MM.1S (cell line): Measurements from ENCODE around the gene CPD.
"Not testable (repeated sequence)": the region's sequence is repeated elsewhere in the genome, so short reads cannot be mapped to it uniquely, and the experiment has no call there.

ENCODE experiments used
- DNase-seq: peaks from one replicate; pipeline ENCODE4 v3.0.0-alpha.2; 2015
- H2AFZ ChIP-seq: fragments of 300-600 bp; sonication (generic); 2 replicates; pipeline ENCODE4 v1.6.0; 2016; ENCODE audit warnings: antibody characterized with exemption, low read length
- H3F3A ChIP-seq: fragments of 300-600 bp; sonication (generic); 2 replicates; pipeline ENCODE4 v1.6.1; 2016; ENCODE audit warnings: mild to moderate bottlenecking, antibody characterized with exemption, low read length, moderate library complexity, mixed read lengths; ENCODE audit not compliant: insufficient read depth
- H3K27ac ChIP-seq: fragments of 300-600 bp; sonication (generic); 2 replicates; pipeline ENCODE4 v1.5.1; 2016; ENCODE audit warnings: mild to moderate bottlenecking, low read length
- H3K27me3 ChIP-seq: fragments of 300-600 bp; sonication (generic); replicated peaks from 2 replicates; pipeline ENCODE4 v1.6.0; 2016; ENCODE audit warnings: low read length; ENCODE audit not compliant: insufficient read depth
- H3K36me3 ChIP-seq: fragments of 300-600 bp; sonication (generic); replicated peaks from 2 replicates; pipeline ENCODE4 v1.6.1; 2016; ENCODE audit warnings: mild to moderate bottlenecking, low read length, mixed read lengths; ENCODE audit not compliant: insufficient read depth
- H3K4me1 ChIP-seq: fragments of 300-600 bp; sonication (generic); 2 replicates; pipeline ENCODE4 v1.6.1; 2016; ENCODE audit warnings: low read length, mixed read lengths
- H3K4me2 ChIP-seq: fragments of 300-600 bp; sonication (generic); 2 replicates; pipeline ENCODE4 v1.6.0; 2016; ENCODE audit warnings: low read depth, low read length
- H3K4me3 ChIP-seq: fragments of 300-600 bp; sonication (generic); 2 replicates; pipeline ENCODE4 v1.5.1; 2016; ENCODE audit warnings: low read length, mixed read lengths
- H3K79me2 ChIP-seq: fragments of 300-600 bp; sonication (generic); 2 replicates; pipeline ENCODE4 v1.6.1; 2016; ENCODE audit warnings: mixed run types, low read length, mixed read lengths
- H3K9ac ChIP-seq: fragments of 300-600 bp; sonication (generic); 2 replicates; pipeline ENCODE4 v1.6.1; 2016; ENCODE audit warnings: low read length, mixed read lengths
- H3K9me2 ChIP-seq: fragments of 300-600 bp; sonication (generic); replicated peaks from 2 replicates; pipeline ENCODE4 v1.6.1; 2016; ENCODE audit warnings: mild to moderate bottlenecking, low read length, mixed read lengths; ENCODE audit not compliant: insufficient read depth
- H3K9me3 ChIP-seq: fragments of 300-600 bp; sonication (generic); replicated peaks from 2 replicates; pipeline ENCODE4 v1.6.1; 2016; ENCODE audit warnings: mild to moderate bottlenecking, low read length, mixed read lengths; ENCODE audit not compliant: insufficient read depth
- H4K20me1 ChIP-seq: fragments of 300-600 bp; sonication (generic); 2 replicates; pipeline ENCODE4 v1.6.1; 2016; ENCODE audit warnings: mild to moderate bottlenecking, low read length, moderate library complexity, mixed read lengths; ENCODE audit not compliant: insufficient read depth
- CTCF ChIP-seq: fragments of 300-600 bp; sonication (generic); IDR thresholded peaks from 2 replicates; pipeline ENCODE4 v1.5.1; 2016; ENCODE audit warnings: antibody characterized with exemption, low read length, mixed read lengths
- EZH2 ChIP-seq: fragments of 300-600 bp; sonication (generic); optimal IDR thresholded peaks from 2 replicates; pipeline ENCODE3; 2017; ENCODE audit warnings: low read depth, mild to moderate bottlenecking, antibody characterized with exemption, low read length, mixed read lengths
- EZH2phosphoT487 ChIP-seq: fragments of 300-600 bp; sonication (generic); IDR thresholded peaks from 2 replicates; pipeline ENCODE4 v1.6.1; 2018; ENCODE audit warnings: antibody characterized with exemption, low read length

CPD gene

GRCh38 chr17:30339086-30339485, 39.6 kb upstream of the CPD start:
- Histone ChIP-seq H3K9me2 (no peaks in the 10 kb centered on the region), H3F3A (no peaks in the 10 kb centered on the region), H2AFZ (no peak overlapping the region), H3K9ac (no peak overlapping the region), H3K9me3 (no peaks in the 10 kb centered on the region), H3K4me3 (no peak overlapping the region), H3K27ac (no peak overlapping the region), H3K4me1 (0 out of 2 replicates have a peak, but pooled peaks cover 6% of the 10 kb centered on the region), H3K4me2 (no peak overlapping the region), H3K36me3 (no peaks in the 10 kb centered on the region), H4K20me1 (no peaks in the 10 kb centered on the region), H3K79me2 (no peaks in the 10 kb centered on the region), H3K27me3 (no peaks in the 10 kb centered on the region)
- no peak for TF ChIP-seq EZH2
- no peak for TF ChIP-seq EZH2phosphoT487
- TF ChIP-seq CTCF = no peak
- DNase-seq = no peak

- Histone ChIP-seq H3K9ac (no peak overlapping the region), H3K4me1 (0 out of 2 replicates have a peak, but pooled peaks cover 6% of the 10 kb centered on the region), H2AFZ (no peak overlapping the region), H3K9me3 (no peaks in the 10 kb centered on the region), H3K79me2 (no peaks in the 10 kb centered on the region), H3K4me2 (no peak overlapping the region), H3K27ac (no peak overlapping the region), H3K9me2 (no peaks in the 10 kb centered on the region), H3F3A (no peaks in the 10 kb centered on the region), H3K27me3 (no peaks in the 10 kb centered on the region), H3K36me3 (no peaks in the 10 kb centered on the region), H4K20me1 (no peaks in the 10 kb centered on the region), H3K4me3 (no peak overlapping the region)
- DNase-seq = no peak
- TF ChIP-seq CTCF = no peak
- no peak for TF ChIP-seq EZH2
- no peak for TF ChIP-seq EZH2phosphoT487
Measured at GRCh38 chr17:30340801-30341356, 37.8 kb upstream of the CPD start.

GRCh38 chr17:30341703-30342249, 37.0 kb upstream of the CPD start:
- H2AFZ ChIP-seq = no peak overlapping the region
- no peaks in the 10 kb centered on the region for H3F3A ChIP-seq
- no peaks in the 10 kb centered on the region for H3K79me2 ChIP-seq
- H3K36me3 ChIP-seq = no peaks in the 10 kb centered on the region
- H3K9me2 ChIP-seq = no peaks in the 10 kb centered on the region
- DNase-seq = no peak
- no peak overlapping the region for H3K9ac ChIP-seq
- no peaks in the 10 kb centered on the region for H3K27me3 ChIP-seq
- no peak overlapping the region for H3K4me2 ChIP-seq
- 0 out of 2 replicates have a peak, but pooled peaks cover 3% of the 10 kb centered on the region for H3K4me1 ChIP-seq
- no peaks in the 10 kb centered on the region for H3K9me3 ChIP-seq
- H3K4me3 ChIP-seq = no peak overlapping the region
- TF ChIP-seq EZH2 (no peak), EZH2phosphoT487 (no peak), CTCF (no peak)
- H4K20me1 ChIP-seq = no peaks in the 10 kb centered on the region
- no peak overlapping the region for H3K27ac ChIP-seq

- H3F3A ChIP-seq, H2AFZ ChIP-seq, H3K27ac ChIP-seq, H3K36me3 ChIP-seq, H3K4me1 ChIP-seq, H3K4me3 ChIP-seq, H3K9ac ChIP-seq, DNase-seq, H3K79me2 ChIP-seq, H3K27me3 ChIP-seq, H3K9me3 ChIP-seq, H3K9me2 ChIP-seq, H3K4me2 ChIP-seq, H4K20me1 ChIP-seq: not testable (repeated sequence)
Measured at GRCh38 chr17:30343244-30343643, 35.5 kb upstream of the CPD start.
